Amniotic epithelial cell (primary cell): ENCODE results near the gene FBXL5.

Source experiments
- DNase-seq: peaks from one replicate; pipeline ENCODE4 v3.0.0-alpha.2; 2010; ENCODE audit warnings: low read depth

FBXL5 gene

GRCh38 chr4:15676899-15677298 is 21.7 kb upstream of the FBXL5 start:
- no peak for DNase-seq

DNA sequence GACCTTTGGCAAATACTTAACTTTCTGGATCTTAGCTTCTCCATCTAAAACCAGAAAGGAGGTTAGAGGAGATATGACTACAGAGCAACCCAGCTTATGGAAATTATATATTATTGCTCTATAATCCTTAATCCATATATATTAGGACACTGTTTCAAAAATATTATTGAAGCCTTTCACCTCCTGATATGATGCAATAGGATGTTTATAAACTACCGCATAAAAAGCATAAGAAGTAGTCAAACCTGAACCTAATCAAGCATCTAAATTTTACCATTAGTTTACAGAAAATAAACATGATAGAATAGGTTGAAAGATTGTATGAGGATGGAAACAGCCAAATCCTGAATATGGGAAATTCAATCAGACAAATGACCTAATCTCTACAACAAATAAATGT is 20.9 kb upstream of the FBXL5 start:
- no peak for DNase-seq

- DNase-seq, result no peak
These were observed 20.2 kb upstream of the FBXL5 start for GRCh38 chr4:15675356-15675755.

- DNase-seq, result no peak
These were observed 19.8 kb upstream of the FBXL5 start for GRCh38 chr4:15674926-15675325.

DNA sequence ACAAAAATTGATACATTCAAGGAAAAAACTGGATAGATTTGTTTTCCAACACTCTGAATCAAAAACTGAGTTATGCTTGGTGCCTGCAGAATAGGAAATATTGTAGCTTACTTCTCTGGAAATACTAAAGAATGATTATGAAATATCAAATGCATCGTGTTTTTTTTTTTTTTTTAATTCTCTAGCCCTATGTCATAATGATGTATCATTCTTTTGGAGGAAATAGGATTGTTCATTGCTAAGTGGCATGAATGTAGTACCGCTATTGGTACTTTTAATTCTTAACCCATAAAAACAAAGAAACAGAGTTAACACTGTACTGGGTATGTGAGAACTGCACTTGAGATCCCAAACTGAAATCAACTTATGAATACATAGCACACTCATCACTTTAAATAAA is 18.9 kb upstream of the FBXL5 start:
- DNase-seq, result no peak

- no peak for DNase-seq
These were observed 18.2 kb upstream of the FBXL5 start for GRCh38 chr4:15673337-15673736.

DNA sequence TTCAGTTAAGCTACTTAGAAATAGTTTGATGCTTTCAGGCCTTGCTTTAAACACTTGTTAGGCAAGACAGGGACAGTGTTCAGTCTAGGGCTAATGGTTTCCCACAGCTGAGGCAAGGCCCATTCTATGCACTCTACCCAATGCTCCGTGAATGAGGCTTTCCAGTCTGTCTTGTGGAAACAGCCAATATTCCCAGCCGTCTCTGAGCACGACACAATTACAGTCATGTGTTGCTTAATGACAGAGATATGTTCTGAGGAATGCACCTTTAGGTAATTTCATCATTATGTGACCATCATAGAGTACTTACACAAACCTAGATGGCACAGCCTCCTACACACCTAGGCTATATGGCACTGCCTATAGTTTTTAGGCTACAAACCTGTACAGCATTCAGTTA is 16.9 kb upstream of the FBXL5 start:
- no peak for DNase-seq

GRCh38 chr4:15670576-15670975 is 15.4 kb upstream of the FBXL5 start:
- DNase-seq, result no peak

GRCh38 chr4:15668566-15669435 is 13.6 kb upstream of the FBXL5 start:
- DNase-seq, result no peak

DNA sequence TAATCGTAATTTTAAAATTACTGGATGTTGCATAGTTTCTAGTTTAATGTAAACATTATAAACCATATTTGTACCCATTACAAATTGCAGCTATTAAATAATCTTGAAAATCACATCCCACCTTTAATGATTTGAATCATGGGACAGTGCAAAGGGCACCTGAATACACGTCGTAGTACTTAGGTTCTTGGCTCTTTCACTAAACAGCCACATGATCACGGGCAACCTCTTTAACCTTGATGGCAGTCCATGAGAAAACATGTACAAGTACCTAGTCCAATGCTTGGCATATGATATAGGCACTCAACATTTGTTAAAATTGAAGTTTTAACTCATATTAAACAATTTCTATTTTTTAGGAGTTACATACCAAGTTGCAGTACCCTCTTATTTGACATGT is 11.8 kb upstream of the FBXL5 start:
- no peak for DNase-seq

DNA sequence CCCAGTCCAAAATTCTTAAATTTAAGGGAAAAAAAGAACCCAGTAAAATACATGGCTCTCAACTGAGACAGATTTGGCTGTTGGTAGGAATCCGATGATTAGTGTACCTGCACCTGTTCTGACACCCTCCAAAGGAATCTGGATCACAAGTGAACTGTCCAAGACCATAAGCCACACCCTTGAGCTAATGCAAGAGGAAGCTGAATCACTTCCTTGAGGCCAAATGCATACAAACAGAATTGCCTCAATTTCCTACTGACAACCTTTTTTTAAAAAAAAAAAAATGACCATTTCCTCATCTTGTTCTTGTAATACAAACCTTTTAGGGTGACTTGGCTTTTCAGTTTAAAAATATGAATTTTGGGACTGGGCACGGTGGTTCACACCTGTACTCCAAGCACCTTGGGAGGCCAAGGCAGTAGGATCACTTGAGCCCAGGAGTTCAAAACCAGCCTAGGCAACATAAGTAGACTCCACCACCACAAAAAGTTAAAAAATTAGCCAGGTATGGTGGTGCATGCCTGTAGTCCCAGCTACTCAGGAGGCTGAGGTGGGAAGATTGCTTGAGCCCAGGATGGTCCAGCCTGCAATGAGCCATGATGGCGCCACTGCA is 10.7 kb upstream of the FBXL5 start:
- DNase-seq, result peak; percentile 46

- DNase-seq, result peak; percentile 84
These were observed 4.8 kb upstream of the FBXL5 start for GRCh38 chr4:15659768-15660570.

DNA sequence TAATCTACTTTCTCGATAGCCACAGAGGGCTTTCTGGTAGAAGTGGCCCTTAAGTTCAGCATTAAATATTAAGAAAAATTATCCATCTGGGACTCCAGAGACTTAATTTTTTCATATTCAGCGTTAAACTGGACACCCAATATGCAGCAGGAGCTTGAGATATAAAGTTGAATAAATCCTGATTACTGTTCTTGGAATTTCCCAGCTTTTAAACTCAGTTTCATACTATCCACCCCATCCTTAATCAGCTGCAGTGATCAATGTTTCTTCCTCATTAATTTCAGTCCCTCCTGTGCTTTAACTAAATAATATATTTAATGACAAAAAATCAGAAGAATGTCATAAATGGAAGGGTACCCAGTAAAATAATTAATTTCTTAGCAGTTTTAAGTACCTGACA is 3.6 kb upstream of the FBXL5 start:
- no peak for DNase-seq

DNA sequence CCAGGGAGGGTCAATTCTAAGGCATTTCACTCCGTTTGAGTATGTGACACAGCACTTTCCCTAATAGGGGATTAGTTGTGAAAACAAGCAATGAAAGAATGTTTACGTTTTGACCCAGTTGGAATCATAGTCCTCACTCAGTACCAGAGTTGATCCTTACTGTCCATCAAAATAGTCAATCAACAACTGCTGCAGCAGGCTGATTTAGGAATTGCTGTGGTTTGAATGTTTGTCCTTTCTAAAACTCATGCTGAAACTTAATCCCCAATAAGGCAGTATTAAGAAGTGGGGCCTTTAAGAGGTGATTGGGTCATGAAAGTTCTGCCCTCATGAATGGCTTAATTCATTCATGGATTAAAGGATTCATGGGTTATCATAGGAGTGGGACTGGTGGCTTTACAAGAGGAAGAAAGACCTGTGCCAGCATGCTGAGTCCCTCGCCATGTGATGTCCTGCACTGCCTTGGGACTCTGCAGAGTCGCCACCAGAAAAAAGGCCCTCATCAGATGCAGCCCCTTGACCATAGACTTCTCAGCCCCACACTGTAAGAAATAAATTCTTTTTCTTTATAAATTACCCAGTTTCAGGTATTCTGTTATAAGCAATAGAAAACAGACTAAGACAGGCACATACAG is 3.1 kb upstream of the FBXL5 start:
- DNase-seq, result no peak

DNA sequence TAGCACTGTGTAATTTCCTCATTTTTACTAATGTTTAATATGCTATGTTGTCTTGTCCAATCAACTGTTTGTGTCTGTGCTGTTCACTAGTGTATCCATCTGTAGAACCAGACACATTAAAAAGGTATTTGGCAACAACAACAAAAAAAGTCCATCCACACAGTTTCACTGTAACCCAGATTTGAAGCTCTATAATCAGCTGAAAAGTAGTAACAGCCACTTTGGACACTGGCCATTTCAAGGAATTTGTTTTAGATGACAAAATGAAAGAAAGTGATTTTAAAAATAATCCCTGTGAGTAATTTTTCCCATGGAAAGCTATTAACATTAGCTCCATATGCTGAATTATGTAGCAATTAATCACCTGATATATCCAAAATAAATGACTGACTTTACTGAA is 2.2 kb upstream of the FBXL5 start:
- no peak for DNase-seq

DNA sequence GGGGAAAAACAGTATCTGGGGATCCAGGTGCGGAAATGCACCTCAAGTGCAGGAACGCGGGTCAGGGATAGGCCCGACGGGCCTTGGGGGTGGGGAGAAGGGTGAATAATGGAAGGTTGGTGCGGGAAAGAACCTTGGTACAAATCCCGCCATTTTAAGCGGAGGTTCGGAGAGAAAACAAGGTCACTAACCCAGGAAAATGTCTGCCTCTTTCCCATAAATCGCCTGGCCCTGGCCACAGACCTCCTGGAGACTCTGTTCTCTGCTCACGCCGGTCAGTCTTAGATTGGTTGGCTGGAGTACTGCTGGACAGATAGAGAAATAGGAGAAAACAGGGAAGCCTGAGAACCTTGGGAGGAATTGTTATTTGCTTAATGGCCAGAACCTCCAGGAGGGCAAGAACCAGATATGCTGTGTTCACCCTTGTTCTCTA is 897 bp upstream of the FBXL5 start:
- peak; percentile 45 for DNase-seq

GRCh38 chr4:15654593-15655222 is 449 bp downstream of the FBXL5 start:
- DNase-seq, result no peak

DNA sequence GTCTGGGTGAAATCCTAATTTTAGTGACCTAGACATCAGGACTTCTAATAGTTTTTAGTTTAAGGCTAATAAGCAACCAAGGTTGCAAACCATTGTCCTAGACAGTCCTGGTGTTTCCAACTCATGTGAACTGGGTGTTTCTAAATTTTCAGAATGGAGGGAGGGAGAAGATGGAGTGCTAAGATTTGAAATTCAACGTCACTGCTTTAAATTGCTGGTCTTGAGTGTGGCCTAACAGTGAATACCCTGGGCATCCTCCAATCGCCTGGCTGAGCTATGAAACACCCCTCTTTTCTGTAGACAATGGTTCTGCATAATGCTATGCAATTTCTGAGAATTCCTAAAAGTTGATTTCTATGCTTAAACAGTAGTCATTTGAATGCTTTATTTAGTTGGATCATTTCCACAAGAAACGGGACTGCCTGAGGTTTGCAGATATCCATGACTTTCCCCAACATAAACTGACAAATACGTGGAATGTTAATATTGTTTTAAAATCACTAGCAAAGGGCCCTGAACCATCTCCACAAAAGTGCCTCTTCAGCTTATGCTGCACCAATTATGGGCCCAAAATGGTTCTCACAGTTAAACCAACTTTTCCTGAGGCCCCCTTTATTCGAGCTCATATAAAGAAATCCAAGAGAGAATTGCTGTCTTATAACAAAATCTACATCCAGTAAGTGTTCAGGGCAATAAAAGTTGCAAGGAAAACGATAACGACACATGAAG is 1.1 kb downstream of the FBXL5 start:
- peak; percentile 66 for DNase-seq

DNA sequence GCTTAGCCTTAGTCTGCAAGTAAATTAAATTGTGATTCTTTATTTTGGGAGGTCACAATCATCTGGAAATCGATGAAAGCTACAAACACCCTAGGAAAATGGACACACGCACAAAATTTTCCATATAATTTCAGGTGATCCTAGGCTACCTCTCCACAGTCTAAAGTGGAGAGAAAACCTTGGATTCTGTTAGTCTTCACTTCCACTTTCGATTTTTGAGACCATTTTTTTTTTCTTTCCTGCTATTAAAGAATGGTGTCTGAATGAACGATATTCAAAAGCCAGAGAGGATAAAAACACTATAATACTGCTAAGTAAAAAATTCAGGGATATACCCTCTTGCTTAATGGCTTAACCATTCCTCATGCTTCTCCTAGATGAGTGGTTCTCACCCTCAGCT is 1.7 kb downstream of the FBXL5 start:
- no peak for DNase-seq

GRCh38 chr4:15652841-15653240 is 2.3 kb downstream of the FBXL5 start:
- no peak for DNase-seq

GRCh38 chr4:15652191-15652590 is 3.0 kb downstream of the FBXL5 start:
- no peak for DNase-seq
